Measurements from ENCODE around the gene CD247.
"Not testable (repeated sequence)": the region's sequence is repeated elsewhere in the genome, so short reads cannot be mapped to it uniquely, and the experiment has no call there.

Gene CD247

GRCh38 chr1:167518331-167518700 is at the start of gene CD247:
Gene CD247 (minus strand): TSS chr1:167518529. CDS start chr1:167518465, 64 bp downstream.
- DNase-seq = no peak

- DNase-seq = no peak
These were observed 49.3 kb upstream of the CD247 start for GRCh38 chr1:167567663-167568062.

GRCh38 chr1:167566766-167567165 is 48.4 kb upstream of the CD247 start:
- DNase-seq = no peak

DNA sequence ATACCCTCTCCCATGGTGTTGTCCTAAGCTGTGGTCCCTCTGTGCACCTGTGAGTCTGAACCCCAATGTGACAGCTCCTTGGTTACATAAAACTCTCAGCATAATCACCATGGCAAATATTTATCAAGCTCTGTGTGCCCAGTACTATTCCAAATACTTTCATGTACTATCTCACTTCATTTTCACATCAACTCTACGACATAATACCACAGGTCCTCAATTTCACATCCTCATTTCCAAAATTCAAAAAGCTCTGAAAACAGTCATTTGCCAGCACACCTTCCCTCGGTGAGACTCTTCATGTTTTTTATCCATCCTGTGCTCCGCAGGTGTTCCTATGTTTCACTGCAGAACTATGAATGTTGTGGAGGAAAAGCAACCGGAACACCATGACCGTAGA is 47.6 kb upstream of the CD247 start:
- no peak for DNase-seq

GRCh38 chr1:167564612-167565270 is 46.4 kb upstream of the CD247 start:
- no peak for DNase-seq

GRCh38 chr1:167563579-167564246 is 45.4 kb upstream of the CD247 start:
- DNase-seq = no peak

- no peak for DNase-seq
These were observed 44.4 kb upstream of the CD247 start for GRCh38 chr1:167562702-167563101.

- DNase-seq = no peak
These were observed 43.4 kb upstream of the CD247 start for GRCh38 chr1:167561753-167562152.

- peak; percentile 47 for DNase-seq
These were observed 37.8 kb upstream of the CD247 start for GRCh38 chr1:167555971-167556714.

DNA sequence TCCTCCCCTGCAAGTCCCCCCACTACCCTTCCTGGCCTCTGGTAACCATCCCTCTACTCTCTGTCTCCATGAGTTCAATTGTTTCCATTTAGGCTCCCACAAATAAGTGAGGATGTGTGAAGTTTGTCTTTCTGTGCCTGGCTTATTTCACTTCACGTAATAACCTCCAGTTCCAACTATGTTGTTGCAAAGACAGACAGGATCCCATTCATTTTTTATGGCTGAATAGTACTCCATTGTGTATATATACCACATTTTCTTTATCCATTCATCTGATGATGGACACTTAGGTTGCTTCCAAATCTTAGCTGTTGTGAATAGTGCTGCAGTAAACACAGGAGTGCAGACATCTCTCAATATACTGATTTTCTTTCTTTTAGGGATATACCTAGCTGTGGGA is 36.7 kb upstream of the CD247 start:
- not testable (repeated sequence) for DNase-seq

- no peak for DNase-seq
These were observed 35.9 kb upstream of the CD247 start for GRCh38 chr1:167554028-167554779.

GRCh38 chr1:167553136-167554027 is 35.1 kb upstream of the CD247 start, which contains the start of gene CREG1:
Gene CREG1 (minus strand): TSS chr1:167553762.
- DNase-seq = peak; percentile 88

DNA sequence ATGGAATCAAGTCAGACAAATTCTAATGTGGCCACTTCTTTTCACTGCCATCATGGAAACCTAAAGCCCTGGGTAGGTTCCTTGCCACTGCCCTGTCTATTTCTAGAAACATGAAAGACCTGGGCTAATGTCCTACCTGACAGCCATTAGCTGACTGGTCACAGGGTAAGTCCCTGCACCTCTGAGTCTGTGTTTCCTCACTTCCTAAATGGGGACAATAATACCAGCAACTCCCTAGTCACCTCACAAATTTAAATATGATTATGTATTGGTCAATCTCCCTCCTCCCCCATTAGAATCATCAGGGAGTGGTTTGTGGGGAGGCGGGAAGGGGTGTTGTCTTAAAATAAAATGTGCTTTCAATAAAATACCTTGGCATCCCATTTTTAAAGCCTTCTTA is 33.0 kb upstream of the CD247 start:
- no peak for DNase-seq

GRCh38 chr1:167548059-167548932 is 30.0 kb upstream of the CD247 start:
- DNase-seq = no peak

DNA sequence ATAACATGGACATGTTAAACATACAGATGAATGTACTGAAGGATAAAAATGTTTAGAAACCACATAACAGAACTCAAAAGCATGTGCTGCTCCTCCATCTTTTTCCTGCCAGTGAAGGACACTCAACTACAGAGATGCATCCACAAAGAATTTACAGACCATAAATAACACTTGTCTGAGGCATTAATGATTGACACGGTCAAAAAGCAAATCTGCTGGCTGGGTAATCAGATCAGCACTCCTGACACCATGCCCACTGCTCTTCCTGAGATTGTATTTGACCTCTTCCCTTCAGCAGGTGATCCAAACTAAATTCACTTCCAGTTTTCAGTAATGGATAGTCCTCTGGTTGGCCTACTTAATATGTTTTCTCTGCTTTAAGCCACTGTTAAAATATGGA is 28.6 kb upstream of the CD247 start:
- DNase-seq = no peak

DNA sequence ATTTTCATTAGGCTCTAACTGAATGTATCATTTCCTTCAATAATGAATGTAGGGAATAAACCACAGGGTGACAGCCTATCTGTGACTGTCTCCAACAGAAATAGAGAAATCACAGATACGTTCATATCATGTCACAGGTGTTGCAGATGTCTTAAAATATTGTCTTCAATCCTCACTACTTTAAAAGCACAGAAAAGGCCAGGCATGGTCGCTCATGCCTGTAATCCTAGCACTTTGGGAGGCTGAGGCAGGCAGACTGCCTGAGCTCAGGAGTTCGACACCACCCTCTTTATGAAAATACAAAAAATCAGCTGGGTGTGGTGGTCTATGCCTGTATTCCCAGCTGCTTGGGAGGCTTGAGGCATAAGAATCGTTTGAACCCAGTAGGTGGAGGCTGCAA is 27.0 kb upstream of the CD247 start:
- DNase-seq = no peak

DNA sequence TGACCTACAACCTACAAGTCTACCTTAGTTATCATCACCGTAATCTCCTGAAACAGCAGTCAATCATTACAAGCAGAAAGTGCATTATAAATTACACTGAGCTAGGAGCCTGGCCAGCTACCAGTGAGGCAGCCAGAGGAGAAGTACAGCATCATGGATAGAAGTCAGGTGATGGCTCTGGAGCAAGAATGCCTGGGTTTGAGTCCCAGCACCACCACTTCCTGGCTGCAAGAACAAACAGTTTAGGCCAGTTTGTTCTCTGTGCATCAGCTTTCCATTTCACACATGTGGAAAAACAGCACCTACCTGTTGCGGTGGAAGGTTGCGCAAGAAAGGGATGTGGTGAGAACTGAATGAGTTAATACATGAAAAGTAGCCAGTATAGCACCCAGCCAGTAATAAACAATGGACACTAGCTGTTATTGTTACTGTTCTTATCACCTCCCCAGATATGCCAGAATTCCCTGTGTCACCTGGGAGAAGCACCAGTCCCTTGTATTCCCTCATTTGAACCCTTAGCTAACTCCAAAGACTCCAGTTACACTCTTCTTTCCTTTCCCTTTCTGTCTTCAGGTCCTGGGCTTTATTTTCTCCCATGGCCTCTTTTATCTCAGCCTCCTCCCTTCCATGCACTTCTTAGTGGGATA is 26.2 kb upstream of the CD247 start:
- DNase-seq = no peak

- DNase-seq = no peak
These were observed 25.1 kb upstream of the CD247 start for GRCh38 chr1:167543199-167543990.

Data from GOT3 (cell line).